GM21526 (cell line): ENCODE results near the gene DMRTB1.
"Not testable (repeated sequence)": the region's sequence is repeated elsewhere in the genome, so short reads cannot be mapped to it uniquely, and the experiment has no call there.

ENCODE experiments used
- ATAC-seq: cut with Tn5 transposase; IDR thresholded peaks from one replicate; pipeline ENCODE4 v1.9.1; 2021; ENCODE audit warnings: moderate library complexity; ENCODE audit not compliant: unreplicated experiment, low FRiP score

DMRTB1 gene

GRCh38 chr1:53434405-53435007 is 24.7 kb upstream of the DMRTB1 start:
- ATAC-seq = not testable (repeated sequence)

GRCh38 chr1:53435151-53435550 is 24.0 kb upstream of the DMRTB1 start:
- ATAC-seq = no peak

GRCh38 chr1:53438427-53439336 is 20.5 kb upstream of the DMRTB1 start:
- no peak for ATAC-seq

GRCh38 chr1:53439337-53440207 is 19.6 kb upstream of the DMRTB1 start:
- ATAC-seq = no peak

- no peak for ATAC-seq
These were observed 18.6 kb upstream of the DMRTB1 start for GRCh38 chr1:53440633-53441032.

GRCh38 chr1:53442299-53442698 is 16.9 kb upstream of the DMRTB1 start:
- ATAC-seq = no peak

- no peak for ATAC-seq
These were observed 13.1 kb upstream of the DMRTB1 start for GRCh38 chr1:53446051-53446450.

GRCh38 chr1:53447413-53447812 is 11.8 kb upstream of the DMRTB1 start:
- no peak for ATAC-seq

GRCh38 chr1:53448241-53448841 is 10.9 kb upstream of the DMRTB1 start:
- ATAC-seq = no peak

- no peak for ATAC-seq
These were observed 10.2 kb upstream of the DMRTB1 start for GRCh38 chr1:53449021-53449420.

GRCh38 chr1:53449693-53450092 is 9.5 kb upstream of the DMRTB1 start:
- no peak for ATAC-seq

- ATAC-seq = no peak
These were observed 9.0 kb upstream of the DMRTB1 start for GRCh38 chr1:53450225-53450624.

- no peak for ATAC-seq
These were observed 5.2 kb upstream of the DMRTB1 start for GRCh38 chr1:53454019-53454418.

- ATAC-seq = no peak
These were observed 3.7 kb upstream of the DMRTB1 start for GRCh38 chr1:53455364-53455991.

- ATAC-seq = no peak
These were observed 565 bp upstream of the DMRTB1 start for GRCh38 chr1:53458634-53459033.

- no peak for ATAC-seq
These were observed 1.0 kb downstream of the DMRTB1 start for GRCh38 chr1:53460211-53460634.

- ATAC-seq = no peak
These were observed 1.6 kb downstream of the DMRTB1 start for GRCh38 chr1:53460666-53461322.

GRCh38 chr1:53461323-53462044 is 2.3 kb downstream of the DMRTB1 start:
- ATAC-seq = no peak

GRCh38 chr1:53462193-53462592 is 3.0 kb downstream of the DMRTB1 start:
- ATAC-seq = no peak
